IPS-18c (cell line): ENCODE measurements around the gene NAA80.
"Not testable (repeated sequence)": the region's sequence is repeated elsewhere in the genome, so short reads cannot be mapped to it uniquely, and the experiment has no call there.

Experiments used
- H3K4me3 ChIP-seq: 2 replicates; pipeline ENCODE4 v1.7.0; 2013; ENCODE audit warnings: low read depth, mild to moderate bottlenecking, low read length, moderate library complexity; ENCODE audit not compliant: insufficient read depth
- H3K9me3 ChIP-seq: one replicate; pipeline ENCODE4 v1.6.1; 2013; ENCODE audit warnings: mild to moderate bottlenecking, low read length, moderate library complexity; ENCODE audit not compliant: control insufficient read depth, insufficient read depth

The NAA80 gene

GRCh38 chr3:50284121-50284520, 15.1 kb downstream of the NAA80 start:
- not testable (repeated sequence) for H3K9me3 ChIP-seq, H3K4me3 ChIP-seq

- H3K9me3 ChIP-seq: no peaks in the 10 kb centered on the region
- no peak overlapping the region for H3K4me3 ChIP-seq
These were observed 19.8 kb downstream of the NAA80 start for GRCh38 chr3:50279255-50280016.

- H3K4me3 ChIP-seq: no peak within 1 kb of the TSS
- no peaks in the 10 kb centered on the region for H3K9me3 ChIP-seq
These were observed 20.4 kb downstream of the NAA80 start, which contains the start of gene LSMEM2 for GRCh38 chr3:50278880-50279224. LSMEM2 (plus strand) TSS chr3:50279087; CDS start chr3:50279114, 27 bp downstream.

GRCh38 chr3:50278123-50278879, 20.9 kb downstream of the NAA80 start:
- Histone ChIP-seq H3K9me3 (no peaks in the 10 kb centered on the region), H3K4me3 (no peak overlapping the region)

GRCh38 chr3:50276762-50277101, 22.5 kb downstream of the NAA80 start:
- Histone ChIP-seq H3K4me3 (no peak overlapping the region; the same call in 1 of the 2 replicates), H3K9me3 (no peaks in the 10 kb centered on the region)

GRCh38 chr3:50275996-50276761, 23.0 kb downstream of the NAA80 start:
- no peaks in the 10 kb centered on the region for H3K9me3 ChIP-seq
- peak overlapping the region; percentile 43 for H3K4me3 ChIP-seq

- Histone ChIP-seq H3K4me3 (peak overlapping the region; percentile 43), H3K9me3 (no peaks in the 10 kb centered on the region)
These were observed 23.8 kb downstream of the NAA80 start for GRCh38 chr3:50275141-50275995.

GRCh38 chr3:50274371-50275104, 24.7 kb downstream of the NAA80 start:
- no peak overlapping the region; the same call in 1 of the 2 replicates for H3K4me3 ChIP-seq

GRCh38 chr3:50273689-50274065, 25.5 kb downstream of the NAA80 start:
- peak overlapping the region; percentile 31; the same call in 1 of the 2 replicates for H3K4me3 ChIP-seq

More at GRCh38 chr3:50274371-50275104, 24.7 kb downstream of the NAA80 start:
- no peaks in the 10 kb centered on the region for H3K9me3 ChIP-seq

GRCh38 chr3:50272911-50273688, 26.1 kb downstream of the NAA80 start:
- Histone ChIP-seq H3K4me3 (peak overlapping the region; percentile 31; the same call in 1 of the 2 replicates), H3K9me3 (no peaks in the 10 kb centered on the region)

More at GRCh38 chr3:50273689-50274065, 25.5 kb downstream of the NAA80 start:
- no peaks in the 10 kb centered on the region for H3K9me3 ChIP-seq

- H3K9me3 ChIP-seq, H3K4me3 ChIP-seq: not testable (repeated sequence)
These were observed 26.7 kb downstream of the NAA80 start for GRCh38 chr3:50272538-50272910.

- H3K4me3 ChIP-seq: no peak overlapping the region
- no peaks in the 10 kb centered on the region for H3K9me3 ChIP-seq
These were observed 27.8 kb downstream of the NAA80 start for GRCh38 chr3:50271314-50271936.

- H3K4me3 ChIP-seq: no peak overlapping the region
- no peaks in the 10 kb centered on the region for H3K9me3 ChIP-seq
These were observed 28.6 kb downstream of the NAA80 start for GRCh38 chr3:50270422-50271224.

GRCh38 chr3:50269977-50270413, 29.2 kb downstream of the NAA80 start:
- Histone ChIP-seq H3K4me3 (no peak overlapping the region; the same call in 1 of the 2 replicates), H3K9me3 (no peaks in the 10 kb centered on the region)
